Mesothelial cell of epicardium (in vitro differentiated cells): ENCODE measurements around the gene IFNK. TPM values are rescaled to one million over a fixed set of nuclear protein-coding genes. Genes with fewer than 3 reads are reported as not detected.
A peak's percentile ranks its signal among the peaks of the same experiment; 100 is the strongest.

Experiments used
- DNase-seq, 2 experiments: peaks; one replicate each; pipeline ENCODE4 v3.0.0; 2021; ENCODE audit warnings: low spot score in 2 of 2; ENCODE audit not compliant: unreplicated experiment in 2 of 2
- H3K27ac Mint-ChIP-seq: 2 replicates; pipeline ENCODE4 v1.8.0; 2021; ENCODE audit warnings: mixed read lengths
- H3K27me3 Mint-ChIP-seq: 2 replicates; pipeline ENCODE4 v1.8.0; 2021; ENCODE audit warnings: low read depth, mixed read lengths
- H3K36me3 Mint-ChIP-seq: 2 replicates; pipeline ENCODE4 v1.8.0; 2021; ENCODE audit warnings: mixed read lengths
- H3K4me1 Mint-ChIP-seq: 2 replicates; pipeline ENCODE4 v1.8.0; 2021; ENCODE audit warnings: mixed read lengths
- H3K4me3 Mint-ChIP-seq: 2 replicates; pipeline ENCODE4 v1.8.0; 2021; ENCODE audit warnings: mild to moderate bottlenecking, moderate library complexity, mixed read lengths
- H3K9me3 Mint-ChIP-seq: 2 replicates; pipeline ENCODE4 v1.8.0; 2021; ENCODE audit warnings: mixed read lengths
- total RNA-seq: library from RNA; stranded (reverse); gene quantifications from 3 replicates; pipeline ENCODE4 v1.2.1, GENCODE V29; 2021
- TF ChIP-seq, protein P1 (sequence below): fragments of 200-600 bp; sonication (generic); IDR thresholded peaks from one replicate; pipeline ENCODE4 v1.5.0; 2021; ENCODE audit warnings: antibody characterized with exemption; ENCODE audit not compliant: unreplicated experiment

Gene IFNK
- total RNA-seq, 1 donor from 2014 or later: not detected

DNA sequence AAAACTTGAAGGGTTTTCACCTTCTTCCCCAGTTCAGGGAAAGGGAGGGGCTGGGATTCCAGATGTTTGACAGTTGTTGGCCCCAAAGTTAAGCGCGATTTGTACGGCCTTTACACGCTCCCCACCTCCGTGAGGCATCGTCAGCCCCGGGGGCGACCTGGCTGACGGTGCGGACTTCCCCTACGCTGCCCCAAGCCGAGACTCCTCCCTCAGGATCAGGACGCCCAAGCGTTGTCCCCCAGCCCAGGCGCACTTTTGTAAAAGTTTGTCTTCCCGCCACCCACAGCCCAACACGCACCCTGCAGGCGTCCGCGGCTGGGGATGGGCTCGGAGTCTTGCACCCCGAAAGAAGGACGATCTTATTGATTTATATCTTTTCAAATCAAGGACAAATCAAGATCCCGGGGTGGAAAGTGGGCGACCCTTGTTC lies 4.8 kb downstream of the IFNK start:
- peak overlapping the region; percentile 94 for H3K4me3 Mint-ChIP-seq
- peaks cover 5% of the 10 kb centered on the region for H3K36me3 Mint-ChIP-seq
- peaks cover 46% of the 10 kb centered on the region for H3K4me1 Mint-ChIP-seq
- no peaks in the 10 kb centered on the region for H3K9me3 Mint-ChIP-seq
- peak; percentile 24 to 63 for DNase-seq
- TF ChIP-seq, protein P1, sequence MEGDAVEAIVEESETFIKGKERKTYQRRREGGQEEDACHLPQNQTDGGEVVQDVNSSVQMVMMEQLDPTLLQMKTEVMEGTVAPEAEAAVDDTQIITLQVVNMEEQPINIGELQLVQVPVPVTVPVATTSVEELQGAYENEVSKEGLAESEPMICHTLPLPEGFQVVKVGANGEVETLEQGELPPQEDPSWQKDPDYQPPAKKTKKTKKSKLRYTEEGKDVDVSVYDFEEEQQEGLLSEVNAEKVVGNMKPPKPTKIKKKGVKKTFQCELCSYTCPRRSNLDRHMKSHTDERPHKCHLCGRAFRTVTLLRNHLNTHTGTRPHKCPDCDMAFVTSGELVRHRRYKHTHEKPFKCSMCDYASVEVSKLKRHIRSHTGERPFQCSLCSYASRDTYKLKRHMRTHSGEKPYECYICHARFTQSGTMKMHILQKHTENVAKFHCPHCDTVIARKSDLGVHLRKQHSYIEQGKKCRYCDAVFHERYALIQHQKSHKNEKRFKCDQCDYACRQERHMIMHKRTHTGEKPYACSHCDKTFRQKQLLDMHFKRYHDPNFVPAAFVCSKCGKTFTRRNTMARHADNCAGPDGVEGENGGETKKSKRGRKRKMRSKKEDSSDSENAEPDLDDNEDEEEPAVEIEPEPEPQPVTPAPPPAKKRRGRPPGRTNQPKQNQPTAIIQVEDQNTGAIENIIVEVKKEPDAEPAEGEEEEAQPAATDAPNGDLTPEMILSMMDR: no peak
- peak overlapping the region; percentile 97 for H3K27ac Mint-ChIP-seq
- no peaks in the 10 kb centered on the region for H3K27me3 Mint-ChIP-seq

DNA sequence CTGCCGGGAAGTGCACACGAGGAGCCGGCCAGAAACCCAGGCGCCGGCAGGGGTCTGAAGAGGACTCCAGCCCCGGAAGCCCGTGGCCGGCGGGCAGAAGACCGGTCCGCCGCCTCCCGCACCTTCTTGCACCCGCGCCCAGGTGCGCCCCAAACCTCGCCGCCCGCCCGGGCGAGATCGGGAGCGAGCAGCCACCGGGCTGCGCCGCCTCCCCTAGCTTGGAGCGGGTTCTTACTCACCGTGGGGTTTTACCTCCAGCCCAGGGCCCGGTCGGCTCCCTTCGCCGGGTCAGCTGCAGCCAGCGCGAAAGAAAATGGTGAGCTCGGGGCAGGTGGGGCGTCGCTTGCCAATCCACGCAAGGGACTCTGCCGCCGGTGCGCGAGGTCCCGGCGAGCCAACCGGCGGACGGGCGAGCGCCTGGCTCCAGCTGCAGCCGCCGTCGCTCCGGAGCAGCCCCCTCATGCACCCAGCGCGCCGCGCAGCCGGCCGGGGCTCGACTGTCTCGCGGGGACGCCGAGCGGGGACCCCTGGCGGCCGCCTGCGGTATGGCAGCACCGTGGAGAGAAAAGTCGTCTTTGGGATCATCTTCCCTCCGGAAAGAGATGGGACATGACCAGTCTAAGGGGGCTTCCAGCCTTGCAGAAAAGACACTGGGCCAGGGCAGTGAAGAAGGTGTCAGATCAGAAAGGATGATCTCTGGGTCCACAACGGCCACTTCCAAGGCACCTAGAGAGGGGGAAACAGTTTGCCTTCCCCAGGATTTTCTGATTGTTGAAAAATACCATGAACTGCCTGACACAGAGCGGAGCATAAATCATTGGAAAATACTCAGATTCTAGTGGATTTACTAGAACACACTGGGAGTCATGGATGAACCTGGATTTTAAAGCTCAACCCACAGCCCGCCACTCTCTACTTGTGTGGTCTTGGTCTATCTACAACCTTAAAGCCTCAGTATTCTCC lies 5.5 kb downstream of the IFNK start, which contains the start of gene MOB3B:
TSS of gene MOB3B (minus strand) at position 499 of the 963 bp plus-strand sequence. CDS start 74,264 bp downstream, outside the sequence.
- Mint-ChIP-seq H3K27ac (peak within 1 kb of the TSS; percentile 97), H3K36me3 (no peaks in the 10 kb centered on the region), H3K27me3 (no peaks in the 10 kb centered on the region), H3K4me1 (peaks cover 51% of the 10 kb centered on the region), H3K9me3 (no peaks in the 10 kb centered on the region), H3K4me3 (peak within 1 kb of the TSS; percentile 94)
- peak; percentile 80 to 96 for DNase-seq
- TF ChIP-seq, protein P1: peak; percentile 99

DNA sequence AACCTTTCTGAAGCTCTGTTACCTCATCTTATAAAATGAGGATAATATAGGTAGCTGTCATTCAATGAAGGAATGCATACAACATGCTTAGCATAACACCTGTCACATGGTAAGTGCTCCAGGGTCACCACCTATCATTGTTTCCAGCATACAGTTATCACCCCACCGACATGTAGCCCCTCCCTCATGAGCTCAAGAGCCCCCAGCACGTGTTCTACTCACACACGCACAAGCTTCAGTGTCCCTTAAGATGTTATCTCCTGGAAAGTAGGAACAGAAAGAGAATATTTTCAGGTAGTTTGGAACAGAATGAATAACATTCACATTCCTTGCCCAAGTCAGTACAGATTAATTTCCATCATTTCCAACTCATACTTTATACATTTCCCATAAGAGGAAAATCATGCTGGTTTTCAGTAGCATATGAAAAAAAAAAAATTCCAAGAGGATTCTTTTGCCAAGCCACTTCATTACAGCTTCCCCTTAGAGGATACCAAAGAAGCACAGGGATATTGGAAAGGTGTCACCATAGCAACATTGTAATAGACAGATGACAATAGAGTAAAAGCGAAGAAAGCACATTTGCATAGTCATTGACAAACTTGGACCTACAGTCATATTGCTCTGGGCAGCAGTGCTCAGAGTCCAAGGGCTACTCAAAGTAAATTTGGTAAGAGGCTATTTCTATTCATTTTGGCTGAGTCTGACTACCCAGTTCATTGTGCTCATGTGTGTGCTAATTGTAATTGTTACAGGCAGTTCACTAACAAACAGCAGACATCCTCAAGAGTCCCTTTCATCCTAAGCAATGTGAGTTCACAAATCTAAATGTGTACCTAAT lies 7.0 kb downstream of the IFNK start:
- Mint-ChIP-seq H3K36me3 (no peaks in the 10 kb centered on the region), H3K27me3 (no peaks in the 10 kb centered on the region), H3K4me3 (no peak overlapping the region), H3K27ac (no peak overlapping the region), H3K4me1 (peaks cover 51% of the 10 kb centered on the region), H3K9me3 (no peaks in the 10 kb centered on the region)
- TF ChIP-seq, protein P1: no peak
- DNase-seq: no peak

DNA sequence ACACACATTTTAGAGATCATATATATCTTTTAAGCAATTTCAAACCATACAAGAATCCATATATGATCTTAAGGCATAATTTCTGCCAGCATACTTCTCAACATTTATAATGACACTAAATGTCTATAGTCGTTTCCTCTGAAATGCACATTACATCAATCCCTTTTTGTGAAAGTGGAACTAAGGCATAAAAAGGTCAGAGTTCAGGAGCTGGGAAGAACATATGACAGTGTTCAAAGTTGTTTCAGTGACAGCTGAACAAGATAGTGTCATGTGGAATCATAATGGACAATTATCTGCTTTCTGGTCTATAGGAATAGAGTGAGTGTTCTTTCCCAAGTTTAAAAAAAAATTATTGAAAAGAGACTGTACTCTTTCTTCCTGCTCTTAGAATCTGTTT lies 8.0 kb downstream of the IFNK start:
- Mint-ChIP-seq H3K4me3 (no peak overlapping the region), H3K27me3 (no peaks in the 10 kb centered on the region), H3K9me3 (no peaks in the 10 kb centered on the region), H3K27ac (no peak overlapping the region), H3K4me1 (peaks cover 50% of the 10 kb centered on the region), H3K36me3 (no peaks in the 10 kb centered on the region)
- DNase-seq: no peak
- TF ChIP-seq, protein P1: no peak

DNA sequence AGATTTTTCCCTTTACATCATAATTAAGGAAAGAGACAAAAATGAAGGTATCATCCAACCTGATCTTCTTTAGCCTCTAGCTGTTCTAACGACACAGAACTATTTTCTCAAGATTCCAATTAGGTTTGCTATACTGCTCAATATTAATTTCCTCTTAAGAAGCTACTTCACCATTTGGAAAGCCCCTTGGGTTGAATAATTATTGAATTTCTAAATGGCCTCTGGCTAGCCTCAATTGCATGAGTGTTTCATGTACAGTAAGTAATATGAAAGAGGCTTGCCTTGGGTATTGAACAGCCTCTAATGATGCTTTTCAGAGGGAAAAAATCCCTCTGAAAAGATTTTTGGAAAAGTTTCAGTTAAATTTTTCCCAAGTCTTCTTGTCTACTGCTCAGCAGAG lies 9.2 kb downstream of the IFNK start:
- Mint-ChIP-seq H3K27ac (peak overlapping the region; percentile 11), H3K36me3 (no peaks in the 10 kb centered on the region), H3K9me3 (no peaks in the 10 kb centered on the region), H3K4me1 (peaks cover 46% of the 10 kb centered on the region), H3K4me3 (no peak overlapping the region), H3K27me3 (no peaks in the 10 kb centered on the region)
- TF ChIP-seq, protein P1: no peak
- DNase-seq: no peak
